Measurements from ENCODE around the gene TNFRSF13B. TPM values are rescaled to one million over a fixed set of nuclear protein-coding genes. Genes with fewer than 3 reads are reported as not detected.

TNFRSF13B gene
- 0.95 TPM for polyA plus RNA-seq (2013, experiment 1 of 2)
- 0.81 TPM for polyA plus RNA-seq (2013, experiment 2 of 2)

- Histone ChIP-seq H3K23ac (ENCODE audit: low read length) (no peak within 1 kb of the TSS), H4K5ac (ENCODE audit: low read length) (no peak within 1 kb of the TSS), H3K4ac (ENCODE audit: low read depth, low read length) (no peak within 1 kb of the TSS), H3K79me1 (ENCODE audit: low read length) (no peaks in the 10 kb centered on the region), H3K36me3 (ENCODE audit: control insufficient read depth, insufficient read depth, low read length) (no peaks in the 10 kb centered on the region), H3K4me1 (ENCODE audit: control insufficient read depth, low read depth, low read length) (no peaks in the 10 kb centered on the region), H3K56ac (ENCODE audit: low read length) (no peak within 1 kb of the TSS), H3K27me3 (ENCODE audit: insufficient read depth, low read length, poor library complexity) (no peaks in the 10 kb centered on the region), H3K9ac (ENCODE audit: low read length) (no peak within 1 kb of the TSS), H3K4me3 (ENCODE audit: low read length) (no peak within 1 kb of the TSS), H3K79me2 (ENCODE audit: control insufficient read depth, insufficient read depth, low read length) (no peaks in the 10 kb centered on the region), H3K27ac (ENCODE audit: low read depth, low read length) (no peak within 1 kb of the TSS), H2BK15ac (replicated peaks; ENCODE audit: low read depth) (no peak within 1 kb of the TSS), H3K4me2 (ENCODE audit: low read length) (no peak within 1 kb of the TSS), H2BK5ac (ENCODE audit: low read length) (no peak within 1 kb of the TSS), H3K18ac (ENCODE audit: low read length) (no peak within 1 kb of the TSS), H4K8ac (ENCODE audit: low read depth, low read length) (no peak within 1 kb of the TSS), H2BK120ac (ENCODE audit: low read depth, low read length) (no peak within 1 kb of the TSS), H2AK5ac (ENCODE audit: low read length) (no peak within 1 kb of the TSS)
- no peak for DNase-seq
- no CpG with 5 or more reads among the region's 17 CpGs for WGBS (ENCODE audit: extremely low coverage, insufficient coverage, low lambda C conversion rate)
Observed at GRCh38 chr17:16971458-16972338, at the start of gene TNFRSF13B. TNFRSF13B (minus strand) TSS chr17:16972118; CDS start chr17:16972075, 43 bp downstream.

DNA sequence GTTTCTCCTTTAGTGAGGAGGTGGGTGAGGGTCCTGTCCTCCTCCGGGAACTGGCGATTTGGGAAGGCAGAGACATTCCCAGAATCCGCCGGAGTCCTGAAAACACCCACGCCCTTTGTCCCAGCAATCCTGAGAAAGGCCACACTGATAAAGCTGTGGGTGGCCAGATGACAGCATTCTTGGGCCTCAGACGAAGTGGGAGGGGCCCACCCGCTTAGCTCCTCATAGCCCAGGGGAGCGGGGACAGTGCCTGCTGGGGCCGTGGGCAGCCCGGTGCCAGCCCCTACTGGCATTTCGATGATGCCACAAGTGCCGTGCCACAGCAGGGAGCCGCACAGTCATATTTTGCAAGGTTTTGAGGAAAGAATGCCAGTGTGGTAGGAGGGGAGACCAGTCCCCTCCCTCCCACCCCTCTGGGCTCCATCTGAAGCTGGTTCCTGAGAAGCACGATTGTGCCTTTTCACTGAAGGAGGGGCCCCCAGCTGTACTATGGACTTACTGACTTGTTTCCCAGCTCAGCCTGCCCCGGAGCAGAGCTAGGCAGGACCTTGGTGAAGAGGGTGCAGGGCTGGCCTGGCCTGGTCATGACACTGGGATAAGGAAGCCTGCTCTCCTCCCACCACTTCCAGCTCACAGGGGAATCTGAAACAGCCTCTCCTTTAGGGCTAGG, 49.4 kb upstream of the TNFRSF13B start:
- H3K4ac ChIP-seq (ENCODE audit: low read depth, low read length) = peak overlapping the region; percentile 4
- DNase-seq = peak; percentile 84
- no peak overlapping the region for H2BK15ac ChIP-seq (replicated peaks; ENCODE audit: low read depth)
- peak overlapping the region; percentile 67 for H3K56ac ChIP-seq (ENCODE audit: low read length)
- WGBS (ENCODE audit: extremely low coverage, insufficient coverage, low lambda C conversion rate) = no CpG with 5 or more reads among the region's 15 CpGs
- no peak overlapping the region for H3K23ac ChIP-seq (ENCODE audit: low read length)
- peak overlapping the region; percentile 3 for H2BK5ac ChIP-seq (ENCODE audit: low read length)
- peaks cover 5% of the 10 kb centered on the region for H3K4me1 ChIP-seq (ENCODE audit: control insufficient read depth, low read depth, low read length)
- H3K4me2 ChIP-seq (ENCODE audit: low read length) = no peak overlapping the region
- H2BK120ac ChIP-seq (ENCODE audit: low read depth, low read length) = peak overlapping the region; percentile 32
- H2AK5ac ChIP-seq (ENCODE audit: low read length) = no peak overlapping the region
- H4K5ac ChIP-seq (ENCODE audit: low read length) = no peak overlapping the region
- peak overlapping the region; percentile 10 for H3K9ac ChIP-seq (ENCODE audit: low read length)
- no peak overlapping the region for H4K8ac ChIP-seq (ENCODE audit: low read depth, low read length)
- H3K79me1 ChIP-seq (ENCODE audit: low read length) = no peaks in the 10 kb centered on the region
- H3K27ac ChIP-seq (ENCODE audit: low read depth, low read length) = peak overlapping the region; percentile 16
- H3K36me3 ChIP-seq (ENCODE audit: control insufficient read depth, insufficient read depth, low read length) = no peaks in the 10 kb centered on the region
- H3K4me3 ChIP-seq (ENCODE audit: low read length) = no peak overlapping the region
- H3K27me3 ChIP-seq (ENCODE audit: insufficient read depth, low read length, poor library complexity) = no peaks in the 10 kb centered on the region
- peak overlapping the region; percentile 40 for H3K18ac ChIP-seq (ENCODE audit: low read length)
- H3K79me2 ChIP-seq (ENCODE audit: control insufficient read depth, insufficient read depth, low read length) = no peaks in the 10 kb centered on the region

DNA sequence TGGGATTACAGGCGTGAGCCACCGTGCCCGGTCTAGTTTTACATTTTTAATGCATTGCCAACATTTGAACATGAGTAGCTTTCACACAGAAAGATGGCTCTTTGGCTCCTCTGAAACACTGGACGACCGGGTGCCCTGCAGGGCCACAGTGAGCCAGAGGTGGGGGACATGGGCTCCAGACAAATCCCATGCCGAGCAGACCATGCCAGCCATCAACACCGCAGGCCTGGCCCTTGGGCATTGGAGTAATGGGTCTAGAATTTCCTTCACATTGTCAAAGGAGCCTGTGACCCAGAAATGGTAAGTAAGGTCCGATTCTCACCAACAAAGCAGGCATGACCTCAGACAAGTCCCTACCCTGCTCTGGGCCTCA, 48.9 kb upstream of the TNFRSF13B start:
- H3K56ac ChIP-seq (ENCODE audit: low read length) = peak overlapping the region; percentile 67
- no peaks in the 10 kb centered on the region for H3K79me1 ChIP-seq (ENCODE audit: low read length)
- peak overlapping the region; percentile 85 for H2AK5ac ChIP-seq (ENCODE audit: low read length)
- H3K4me1 ChIP-seq (ENCODE audit: control insufficient read depth, low read depth, low read length) = peaks cover 5% of the 10 kb centered on the region
- H3K79me2 ChIP-seq (ENCODE audit: control insufficient read depth, insufficient read depth, low read length) = no peaks in the 10 kb centered on the region
- no peak overlapping the region for H2BK15ac ChIP-seq (replicated peaks; ENCODE audit: low read depth)
- H3K27ac ChIP-seq (ENCODE audit: low read depth, low read length) = peak overlapping the region; percentile 16
- no peak for DNase-seq
- H3K27me3 ChIP-seq (ENCODE audit: insufficient read depth, low read length, poor library complexity) = no peaks in the 10 kb centered on the region
- H3K18ac ChIP-seq (ENCODE audit: low read length) = peak overlapping the region; percentile 40
- no CpG with 5 or more reads among the region's 8 CpGs for WGBS (ENCODE audit: extremely low coverage, insufficient coverage, low lambda C conversion rate)
- no peak overlapping the region for H3K4me2 ChIP-seq (ENCODE audit: low read length)
- H4K5ac ChIP-seq (ENCODE audit: low read length) = no peak overlapping the region
- H3K4me3 ChIP-seq (ENCODE audit: low read length) = no peak overlapping the region
- H3K9ac ChIP-seq (ENCODE audit: low read length) = peak overlapping the region; percentile 10
- H4K8ac ChIP-seq (ENCODE audit: low read depth, low read length) = no peak overlapping the region
- H3K23ac ChIP-seq (ENCODE audit: low read length) = no peak overlapping the region
- peak overlapping the region; percentile 3 for H2BK5ac ChIP-seq (ENCODE audit: low read length)
- H3K4ac ChIP-seq (ENCODE audit: low read depth, low read length) = no peak overlapping the region
- no peaks in the 10 kb centered on the region for H3K36me3 ChIP-seq (ENCODE audit: control insufficient read depth, insufficient read depth, low read length)
- H2BK120ac ChIP-seq (ENCODE audit: low read depth, low read length) = peak overlapping the region; percentile 32

DNA sequence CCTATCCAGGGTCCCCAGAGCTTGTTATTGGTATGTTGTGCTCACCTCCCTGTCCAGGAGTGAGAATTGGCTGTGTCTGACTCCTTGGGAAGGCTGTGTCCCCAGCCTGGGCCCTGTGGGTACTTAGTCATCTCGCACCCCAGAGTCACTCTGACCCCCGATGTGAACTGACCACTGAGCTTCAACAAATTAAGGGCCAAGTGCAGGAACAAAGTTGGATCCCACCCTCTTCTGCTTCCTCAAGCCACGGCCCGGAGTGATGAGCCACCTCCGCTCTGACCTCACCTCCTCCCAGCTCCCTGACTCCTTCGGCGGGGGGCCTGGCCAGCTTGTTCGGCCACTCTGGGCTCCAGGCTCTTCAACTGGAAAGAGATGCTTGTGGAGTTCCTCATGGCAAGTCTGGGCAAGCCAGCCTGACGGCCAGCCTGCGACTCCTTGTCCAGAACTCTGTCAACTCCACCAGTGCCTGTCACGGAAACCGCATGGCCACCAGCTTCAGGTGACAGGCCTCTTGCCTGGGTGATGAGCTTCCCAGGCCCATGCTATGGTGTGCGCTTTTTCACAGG, 48.1 kb upstream of the TNFRSF13B start:
- H3K56ac ChIP-seq (ENCODE audit: low read length) = no peak overlapping the region
- WGBS (ENCODE audit: extremely low coverage, insufficient coverage, low lambda C conversion rate) = no CpG with 5 or more reads among the region's 13 CpGs
- H3K9ac ChIP-seq (ENCODE audit: low read length) = no peak overlapping the region
- H2AK5ac ChIP-seq (ENCODE audit: low read length) = no peak overlapping the region
- DNase-seq = no peak
- no peak overlapping the region for H3K23ac ChIP-seq (ENCODE audit: low read length)
- H3K4ac ChIP-seq (ENCODE audit: low read depth, low read length) = no peak overlapping the region
- H3K4me3 ChIP-seq (ENCODE audit: low read length) = no peak overlapping the region
- no peaks in the 10 kb centered on the region for H3K36me3 ChIP-seq (ENCODE audit: control insufficient read depth, insufficient read depth, low read length)
- H2BK120ac ChIP-seq (ENCODE audit: low read depth, low read length) = no peak overlapping the region
- H4K5ac ChIP-seq (ENCODE audit: low read length) = no peak overlapping the region
- H2BK5ac ChIP-seq (ENCODE audit: low read length) = no peak overlapping the region
- H3K27ac ChIP-seq (ENCODE audit: low read depth, low read length) = no peak overlapping the region
- H3K79me1 ChIP-seq (ENCODE audit: low read length) = no peaks in the 10 kb centered on the region
- H3K18ac ChIP-seq (ENCODE audit: low read length) = no peak overlapping the region
- H3K27me3 ChIP-seq (ENCODE audit: insufficient read depth, low read length, poor library complexity) = no peaks in the 10 kb centered on the region
- no peak overlapping the region for H2BK15ac ChIP-seq (replicated peaks; ENCODE audit: low read depth)
- H3K79me2 ChIP-seq (ENCODE audit: control insufficient read depth, insufficient read depth, low read length) = no peaks in the 10 kb centered on the region
- H3K4me1 ChIP-seq (ENCODE audit: control insufficient read depth, low read depth, low read length) = peaks cover 5% of the 10 kb centered on the region
- no peak overlapping the region for H4K8ac ChIP-seq (ENCODE audit: low read depth, low read length)
- H3K4me2 ChIP-seq (ENCODE audit: low read length) = no peak overlapping the region

DNA sequence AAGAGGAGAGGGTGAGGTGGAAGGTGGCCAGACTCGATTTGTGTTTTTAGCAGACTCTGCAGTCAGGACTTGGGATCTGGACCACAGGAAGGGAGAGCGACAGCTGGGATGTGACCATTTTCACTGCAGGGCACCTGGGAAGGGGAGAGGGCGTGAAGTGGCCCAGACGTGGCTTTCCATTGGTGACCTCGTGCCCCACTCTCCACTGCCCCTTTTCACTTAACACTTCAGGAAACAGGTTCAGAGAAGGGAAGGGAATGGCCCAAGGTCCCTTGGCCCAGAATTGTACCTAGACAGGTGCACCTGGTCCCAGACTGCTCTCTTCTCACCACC, 47.5 kb upstream of the TNFRSF13B start:
- Histone ChIP-seq H3K9ac (ENCODE audit: low read length) (no peak overlapping the region), H3K27ac (ENCODE audit: low read depth, low read length) (no peak overlapping the region), H3K18ac (ENCODE audit: low read length) (no peak overlapping the region), H2BK120ac (ENCODE audit: low read depth, low read length) (no peak overlapping the region), H4K8ac (ENCODE audit: low read depth, low read length) (no peak overlapping the region), H3K56ac (ENCODE audit: low read length) (no peak overlapping the region), H2AK5ac (ENCODE audit: low read length) (no peak overlapping the region), H4K5ac (ENCODE audit: low read length) (no peak overlapping the region), H2BK15ac (replicated peaks; ENCODE audit: low read depth) (no peak overlapping the region), H3K4me1 (ENCODE audit: control insufficient read depth, low read depth, low read length) (peaks cover 5% of the 10 kb centered on the region), H3K36me3 (ENCODE audit: control insufficient read depth, insufficient read depth, low read length) (no peaks in the 10 kb centered on the region), H3K79me1 (ENCODE audit: low read length) (no peaks in the 10 kb centered on the region), H3K4ac (ENCODE audit: low read depth, low read length) (no peak overlapping the region), H3K27me3 (ENCODE audit: insufficient read depth, low read length, poor library complexity) (no peaks in the 10 kb centered on the region), H3K4me2 (ENCODE audit: low read length) (no peak overlapping the region), H2BK5ac (ENCODE audit: low read length) (no peak overlapping the region), H3K23ac (ENCODE audit: low read length) (no peak overlapping the region), H3K79me2 (ENCODE audit: control insufficient read depth, insufficient read depth, low read length) (no peaks in the 10 kb centered on the region), H3K4me3 (ENCODE audit: low read length) (no peak overlapping the region)
- no peak for DNase-seq
- WGBS (ENCODE audit: extremely low coverage, insufficient coverage, low lambda C conversion rate) = no CpG with 5 or more reads among the region's 5 CpGs
